PC-3 (cell line): ENCODE results near the gene JADE1.

Source experiments
- CTCF ChIP-seq: fragments of 300-600 bp; sonication (generic); conservative IDR thresholded peaks from 2 replicates; pipeline ENCODE4 v1.5.1; 2017; ENCODE audit warnings: antibody characterized with exemption, low read depth, mild to moderate bottlenecking, low read length
- EZH2 ChIP-seq: fragments of 300-600 bp; sonication (generic); IDR thresholded peaks from one replicate; pipeline ENCODE4 v1.6.1; 2017; ENCODE audit warnings: antibody characterized with exemption, mild to moderate bottlenecking, low read length; ENCODE audit not compliant: unreplicated experiment

GRCh38 chr4:128880662-128881061 is 71.2 kb downstream of the JADE1 start:
- TF ChIP-seq CTCF (no peak), EZH2 (no peak)
